ENCODE measurements around the gene MYPN.

MYPN gene

DNA sequence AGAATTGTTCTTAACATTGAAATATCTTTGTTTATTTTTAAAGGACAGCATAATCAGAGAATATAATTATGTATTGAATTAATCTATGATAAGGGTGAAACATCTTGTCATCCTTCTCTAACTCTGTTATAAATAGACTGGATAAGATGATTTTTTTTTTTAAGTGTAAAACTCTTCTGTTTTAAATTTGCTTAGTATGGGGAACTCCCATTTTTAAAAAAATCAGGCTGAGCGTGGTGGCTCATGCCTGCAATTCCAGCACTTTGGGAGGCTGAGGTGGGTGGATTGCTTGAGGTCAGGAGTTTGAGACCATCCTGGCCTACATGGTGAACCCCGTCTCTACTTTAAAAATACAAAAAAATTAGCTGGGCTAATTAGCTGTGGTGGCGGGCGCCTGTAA, 24.8 kb upstream of the MYPN start:
- DNase-seq (ENCODE audit: low spot score in 2 of 2) = no peak
- no peak for ATAC-seq (ENCODE audit: low read depth)
- Mint-ChIP-seq H3K4me3 (no peak overlapping the region), H3K27ac (no peak overlapping the region), H3K9me3 (no peaks in the 10 kb centered on the region), H3K4me1 (peaks cover 2% of the 10 kb centered on the region), H3K27me3 (peaks cover 6% of the 10 kb centered on the region), H3K36me3 (no peaks in the 10 kb centered on the region)

GRCh38 chr10:68086011-68086410, 23.3 kb upstream of the MYPN start:
- DNase-seq (ENCODE audit: low spot score in 2 of 2) = no peak
- Mint-ChIP-seq H3K27ac (no peak overlapping the region), H3K9me3 (no peaks in the 10 kb centered on the region), H3K4me3 (no peak overlapping the region), H3K4me1 (peaks cover 2% of the 10 kb centered on the region), H3K27me3 (peaks cover 6% of the 10 kb centered on the region), H3K36me3 (no peaks in the 10 kb centered on the region)
- ATAC-seq (ENCODE audit: low read depth) = no peak

DNA sequence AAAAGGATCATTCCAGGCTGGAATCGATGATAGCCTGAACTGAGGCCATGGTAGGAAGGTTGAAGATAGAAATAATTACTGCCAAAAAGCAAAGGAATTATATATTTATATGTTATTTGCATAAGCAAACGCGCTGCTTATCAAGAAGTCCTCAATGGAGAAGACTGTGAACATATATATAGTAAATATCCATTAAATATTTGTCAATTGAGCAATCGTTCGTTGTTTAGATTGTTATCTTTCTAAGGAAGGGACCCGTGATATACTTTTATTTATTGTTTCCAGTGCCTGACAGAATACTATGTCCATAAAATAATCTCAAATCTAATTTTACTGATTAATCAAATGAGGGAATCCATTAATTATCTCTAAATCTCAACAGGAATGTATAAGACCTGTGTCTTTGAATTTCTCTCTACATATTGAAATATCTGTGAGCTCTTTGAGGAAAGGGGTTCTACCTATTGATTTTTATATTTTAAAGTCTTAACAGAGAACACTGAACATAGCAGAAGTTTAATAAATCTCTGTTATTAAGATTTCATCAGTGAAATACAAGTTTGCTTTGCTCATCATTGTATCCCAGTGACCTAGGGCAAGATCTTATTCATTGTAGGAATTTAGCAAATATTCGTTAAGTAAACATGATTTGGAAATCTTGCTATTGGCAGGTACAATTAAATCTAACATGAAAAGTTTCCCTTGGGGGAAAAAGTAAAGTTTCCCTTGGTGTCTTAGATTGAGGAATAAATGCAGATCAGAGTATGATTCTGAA, 22.2 kb upstream of the MYPN start:
- Mint-ChIP-seq H3K4me3 (no peak overlapping the region), H3K9me3 (no peaks in the 10 kb centered on the region), H3K27ac (no peak overlapping the region), H3K36me3 (no peaks in the 10 kb centered on the region), H3K27me3 (peaks cover 6% of the 10 kb centered on the region), H3K4me1 (peaks cover 2% of the 10 kb centered on the region)
- DNase-seq (ENCODE audit: low spot score in 2 of 2) (no peak), ATAC-seq (ENCODE audit: low read depth) (no peak)

DNA sequence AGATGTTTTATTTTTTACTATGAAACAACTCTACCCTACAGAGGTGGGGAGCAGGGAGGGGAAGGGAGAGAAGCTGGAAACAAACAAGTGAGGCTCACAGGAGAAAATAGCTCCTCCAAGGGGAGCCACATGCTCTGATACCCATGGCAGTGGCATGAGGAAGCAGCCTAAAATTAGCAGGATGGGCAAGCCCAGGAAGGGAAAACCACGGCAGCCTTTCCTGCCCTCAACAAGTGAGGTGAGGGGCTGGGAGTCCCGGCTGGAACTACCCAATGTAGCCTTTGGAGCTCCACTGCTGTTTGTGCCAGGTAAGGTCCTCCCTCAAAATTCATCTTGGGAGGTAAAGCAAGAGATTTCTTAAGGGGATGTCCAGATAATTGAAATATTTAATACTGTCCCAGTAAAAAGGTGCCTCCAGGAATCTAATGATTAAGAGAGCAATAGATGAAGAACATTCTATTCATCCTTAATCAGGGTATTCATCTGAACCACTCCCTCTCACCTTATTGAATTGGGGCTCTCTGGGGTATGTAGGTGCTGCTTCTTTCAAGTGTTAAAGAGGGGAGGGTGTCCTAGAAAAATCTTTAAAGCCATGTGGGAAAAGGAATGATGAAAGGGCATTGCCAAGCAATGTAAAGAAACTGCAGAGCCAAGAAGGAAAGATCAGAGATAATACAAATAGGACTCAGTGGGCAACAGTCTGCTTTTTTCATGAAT, 21.4 kb upstream of the MYPN start:
- no peaks in the 10 kb centered on the region for H3K9me3 Mint-ChIP-seq
- DNase-seq (ENCODE audit: low spot score in 2 of 2) (no peak), ATAC-seq (ENCODE audit: low read depth) (no peak)
- no peaks in the 10 kb centered on the region for H3K36me3 Mint-ChIP-seq
- H3K27me3 Mint-ChIP-seq = peaks cover 4% of the 10 kb centered on the region
- H3K27ac Mint-ChIP-seq = no peak overlapping the region
- H3K4me3 Mint-ChIP-seq = no peak overlapping the region
- H3K4me1 Mint-ChIP-seq = peaks cover 2% of the 10 kb centered on the region

DNA sequence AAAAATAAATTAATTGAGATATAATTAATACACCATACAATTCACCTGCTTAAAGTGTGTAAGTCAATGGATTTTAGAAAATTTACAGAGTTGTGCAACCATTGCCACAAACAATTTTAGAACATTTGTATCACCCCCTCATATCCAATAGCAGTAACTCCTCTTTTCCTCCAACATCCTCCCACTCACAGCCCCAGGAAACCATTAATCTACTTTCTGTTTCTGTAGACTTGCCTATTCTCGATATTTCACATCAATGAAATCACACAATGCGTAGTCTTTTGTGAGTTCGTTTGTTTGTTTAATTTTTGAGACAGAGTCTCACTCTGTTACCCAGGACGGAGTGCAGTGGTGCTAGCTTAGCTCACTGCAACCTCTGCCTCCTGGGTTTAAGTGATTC, 20.5 kb upstream of the MYPN start:
- H3K9me3 Mint-ChIP-seq = no peaks in the 10 kb centered on the region
- DNase-seq (ENCODE audit: low spot score in 2 of 2) (no peak), ATAC-seq (ENCODE audit: low read depth) (no peak)
- H3K36me3 Mint-ChIP-seq = no peaks in the 10 kb centered on the region
- no peak overlapping the region for H3K4me3 Mint-ChIP-seq
- peaks cover 2% of the 10 kb centered on the region for H3K4me1 Mint-ChIP-seq
- peaks cover 4% of the 10 kb centered on the region for H3K27me3 Mint-ChIP-seq
- no peak overlapping the region for H3K27ac Mint-ChIP-seq

GRCh38 chr10:68090586-68090985, 18.7 kb upstream of the MYPN start:
- no peaks in the 10 kb centered on the region for H3K36me3 Mint-ChIP-seq
- H3K4me1 Mint-ChIP-seq = peaks cover 2% of the 10 kb centered on the region
- H3K9me3 Mint-ChIP-seq = no peaks in the 10 kb centered on the region
- no peak overlapping the region for H3K27ac Mint-ChIP-seq
- peaks cover 4% of the 10 kb centered on the region for H3K27me3 Mint-ChIP-seq
- ATAC-seq (ENCODE audit: low read depth) (no peak), DNase-seq (ENCODE audit: low spot score in 2 of 2) (no peak)
- H3K4me3 Mint-ChIP-seq = no peak overlapping the region

GRCh38 chr10:68092512-68092911, 16.8 kb upstream of the MYPN start:
- no peaks in the 10 kb centered on the region for H3K9me3 Mint-ChIP-seq
- no peak for DNase-seq (ENCODE audit: low spot score in 2 of 2)
- H3K4me3 Mint-ChIP-seq = no peak overlapping the region
- no peak overlapping the region for H3K27ac Mint-ChIP-seq
- no peak for ATAC-seq (ENCODE audit: low read depth)
- H3K27me3 Mint-ChIP-seq = peaks cover 1% of the 10 kb centered on the region
- peaks cover 2% of the 10 kb centered on the region for H3K4me1 Mint-ChIP-seq
- no peaks in the 10 kb centered on the region for H3K36me3 Mint-ChIP-seq

DNA sequence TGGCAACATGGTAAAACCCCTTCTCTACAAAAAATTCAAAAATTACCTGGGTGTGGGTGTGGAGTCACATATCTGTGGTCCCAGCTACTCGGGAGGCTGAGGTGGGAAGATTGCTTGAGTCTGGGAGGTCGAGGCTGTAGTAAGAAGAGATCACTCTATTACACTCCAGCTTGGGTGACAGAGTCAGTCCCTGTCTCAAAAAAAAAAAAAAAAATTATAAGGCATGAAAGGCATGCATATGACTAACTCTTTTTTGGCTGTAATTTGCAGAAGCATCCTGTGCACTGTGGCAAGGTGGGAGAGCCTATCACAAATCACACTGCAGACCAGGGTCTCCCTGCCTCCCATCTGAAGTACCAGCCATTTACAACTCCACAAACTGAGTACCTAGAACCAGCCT, 14.1 kb upstream of the MYPN start:
- Mint-ChIP-seq H3K4me3 (peak overlapping the region; percentile 21), H3K27me3 (no peaks in the 10 kb centered on the region), H3K36me3 (no peaks in the 10 kb centered on the region), H3K27ac (no peak overlapping the region), H3K4me1 (no peaks in the 10 kb centered on the region), H3K9me3 (no peaks in the 10 kb centered on the region)
- ATAC-seq (ENCODE audit: low read depth) (no peak), DNase-seq (ENCODE audit: low spot score in 2 of 2) (no peak)

DNA sequence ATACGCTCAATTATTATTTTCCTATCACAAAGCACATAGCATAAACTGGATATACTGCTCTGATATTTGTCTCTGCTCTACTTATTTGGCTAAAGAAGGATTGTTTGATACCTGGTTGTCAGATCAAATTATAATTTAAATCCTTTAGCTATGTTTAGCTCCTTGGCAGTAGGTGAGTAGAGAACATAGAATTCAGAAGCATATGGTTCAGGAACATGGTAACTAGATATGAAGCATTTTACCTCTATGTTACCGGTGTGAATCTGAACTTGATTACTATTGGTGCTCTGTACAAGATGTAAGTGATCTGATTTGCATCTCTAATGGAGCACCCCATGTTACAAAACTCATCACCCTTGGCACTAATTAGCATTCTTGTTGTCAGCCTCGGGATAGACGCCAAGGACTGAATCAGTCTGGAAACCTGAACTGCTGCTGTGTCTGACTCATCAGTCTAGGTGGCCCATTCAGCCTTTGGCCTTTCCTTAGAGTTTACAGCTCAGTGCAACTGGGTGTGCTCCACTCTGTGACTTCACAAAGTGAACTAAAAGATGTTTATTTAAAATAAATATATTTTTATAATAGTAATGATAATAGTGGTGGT, 12.3 kb upstream of the MYPN start:
- H3K9me3 Mint-ChIP-seq = no peaks in the 10 kb centered on the region
- DNase-seq (ENCODE audit: low spot score in 2 of 2) (no peak), ATAC-seq (ENCODE audit: low read depth) (no peak)
- no peak overlapping the region for H3K4me3 Mint-ChIP-seq
- H3K36me3 Mint-ChIP-seq = no peaks in the 10 kb centered on the region
- H3K27me3 Mint-ChIP-seq = no peaks in the 10 kb centered on the region
- H3K4me1 Mint-ChIP-seq = no peaks in the 10 kb centered on the region
- no peak overlapping the region for H3K27ac Mint-ChIP-seq

GRCh38 chr10:68099736-68100135, 9.6 kb upstream of the MYPN start:
- DNase-seq (ENCODE audit: low spot score in 2 of 2) = no peak
- H3K27me3 Mint-ChIP-seq = no peaks in the 10 kb centered on the region
- H3K4me1 Mint-ChIP-seq = no peaks in the 10 kb centered on the region
- H3K4me3 Mint-ChIP-seq = no peak overlapping the region
- no peaks in the 10 kb centered on the region for H3K9me3 Mint-ChIP-seq
- ATAC-seq (ENCODE audit: low read depth) = no peak
- H3K27ac Mint-ChIP-seq = no peak overlapping the region
- H3K36me3 Mint-ChIP-seq = no peaks in the 10 kb centered on the region

DNA sequence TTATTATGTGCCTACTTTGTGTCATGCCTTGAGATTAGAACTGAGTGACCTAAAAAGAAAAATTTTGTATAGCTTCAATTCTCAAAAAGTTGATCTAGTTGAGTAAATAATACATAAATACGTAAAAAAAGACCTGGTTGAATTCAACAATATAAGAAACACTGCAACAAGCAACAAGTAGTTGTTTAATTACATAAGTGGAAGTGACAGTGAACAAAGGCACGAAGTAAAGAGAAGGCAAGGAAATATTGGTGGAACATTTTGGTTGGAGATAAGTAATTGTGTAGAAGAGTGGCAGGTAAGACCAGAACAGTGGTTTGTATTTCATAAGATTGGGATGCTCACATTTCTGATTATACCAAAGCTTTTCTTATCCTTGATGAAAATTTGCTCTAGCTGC, 8.2 kb upstream of the MYPN start:
- Mint-ChIP-seq H3K4me1 (no peaks in the 10 kb centered on the region), H3K27me3 (no peaks in the 10 kb centered on the region), H3K27ac (no peak overlapping the region), H3K9me3 (no peaks in the 10 kb centered on the region), H3K4me3 (no peak overlapping the region), H3K36me3 (no peaks in the 10 kb centered on the region)
- ATAC-seq (ENCODE audit: low read depth) = no peak
- no peak for DNase-seq (ENCODE audit: low spot score in 2 of 2)

DNA sequence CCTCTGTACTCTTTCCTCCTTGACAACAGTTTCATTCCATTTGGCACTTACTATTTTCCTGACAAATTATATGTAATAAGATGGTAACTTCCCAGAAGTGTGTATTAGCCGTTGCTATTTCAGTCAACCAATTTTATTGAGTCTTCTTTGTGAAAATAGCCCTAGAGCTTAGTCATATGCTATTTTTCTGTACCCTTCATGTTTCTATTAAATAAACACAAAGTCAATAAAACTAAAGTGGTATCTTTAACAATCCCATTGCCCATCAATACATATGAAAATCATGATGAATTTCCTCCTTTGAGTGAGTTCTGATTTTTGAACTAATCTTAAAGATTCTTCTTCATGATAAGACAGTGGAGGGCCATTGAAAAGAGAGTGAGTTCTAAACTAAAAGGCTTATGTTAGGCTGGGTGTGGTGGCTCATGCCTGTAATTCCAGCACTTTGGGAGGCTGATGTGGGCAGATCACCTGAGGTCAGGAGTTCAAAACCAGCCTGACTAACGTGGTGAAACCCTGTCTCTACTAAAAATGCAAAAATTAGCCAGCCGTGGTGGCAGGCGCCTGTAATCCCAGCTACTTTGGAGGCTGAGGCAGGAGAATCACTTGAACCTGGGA, 5.9 kb upstream of the MYPN start:
- no peaks in the 10 kb centered on the region for H3K9me3 Mint-ChIP-seq
- H3K27ac Mint-ChIP-seq = no peak overlapping the region
- H3K4me3 Mint-ChIP-seq = no peak overlapping the region
- ATAC-seq (ENCODE audit: low read depth) (no peak), DNase-seq (ENCODE audit: low spot score in 2 of 2) (no peak)
- H3K27me3 Mint-ChIP-seq = no peaks in the 10 kb centered on the region
- H3K4me1 Mint-ChIP-seq = no peaks in the 10 kb centered on the region
- H3K36me3 Mint-ChIP-seq = no peaks in the 10 kb centered on the region

DNA sequence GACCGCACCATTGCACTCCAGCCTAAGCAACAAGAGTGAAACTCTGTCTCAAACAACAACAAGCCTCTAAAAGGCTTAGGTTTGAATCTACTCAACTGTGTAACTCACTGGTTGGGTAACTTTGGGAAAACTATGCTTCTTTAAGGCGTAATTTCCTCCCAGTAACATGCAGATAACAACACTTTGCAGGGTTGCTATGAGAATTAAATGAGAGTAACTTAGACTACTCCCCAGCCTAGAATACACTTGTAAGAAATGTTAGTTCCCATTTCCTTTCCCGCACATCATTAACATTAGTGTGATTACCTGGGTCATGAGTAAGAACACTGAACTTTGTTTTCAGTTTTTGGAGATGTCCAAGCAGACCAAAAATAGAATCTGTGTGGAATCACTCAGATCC, 5.4 kb upstream of the MYPN start:
- Mint-ChIP-seq H3K36me3 (no peaks in the 10 kb centered on the region), H3K27ac (no peak overlapping the region), H3K9me3 (no peaks in the 10 kb centered on the region), H3K4me3 (no peak overlapping the region), H3K4me1 (no peaks in the 10 kb centered on the region), H3K27me3 (no peaks in the 10 kb centered on the region)
- ATAC-seq (ENCODE audit: low read depth) (no peak), DNase-seq (ENCODE audit: low spot score in 2 of 2) (no peak)

GRCh38 chr10:68105820-68106219, 3.5 kb upstream of the MYPN start:
- H3K27ac Mint-ChIP-seq = no peak overlapping the region
- H3K9me3 Mint-ChIP-seq = no peaks in the 10 kb centered on the region
- H3K27me3 Mint-ChIP-seq = no peaks in the 10 kb centered on the region
- ATAC-seq (ENCODE audit: low read depth) (no peak), DNase-seq (ENCODE audit: low spot score in 2 of 2) (no peak)
- no peaks in the 10 kb centered on the region for H3K4me1 Mint-ChIP-seq
- no peak overlapping the region for H3K4me3 Mint-ChIP-seq
- no peaks in the 10 kb centered on the region for H3K36me3 Mint-ChIP-seq
